HL-60/S4 treated with phorbol 12-myristate 13-acetate at 8.2 ng/mL for 4 days and 3 days (cell line): Measurements from ENCODE around the gene NLRP13.
"Not testable (repeated sequence)": the region's sequence is repeated elsewhere in the genome, so short reads cannot be mapped to it uniquely, and the experiment has no call there.

Experiments
- in situ Hi-C: fragments of 300-500 bp; cut with MboI; formaldehyde crosslinking; loops from 2 replicates; pipeline ENCODE4 v1.15.0; 2022; ENCODE audit warnings: low sequenced_read_pairs

Gene NLRP13, protein sequence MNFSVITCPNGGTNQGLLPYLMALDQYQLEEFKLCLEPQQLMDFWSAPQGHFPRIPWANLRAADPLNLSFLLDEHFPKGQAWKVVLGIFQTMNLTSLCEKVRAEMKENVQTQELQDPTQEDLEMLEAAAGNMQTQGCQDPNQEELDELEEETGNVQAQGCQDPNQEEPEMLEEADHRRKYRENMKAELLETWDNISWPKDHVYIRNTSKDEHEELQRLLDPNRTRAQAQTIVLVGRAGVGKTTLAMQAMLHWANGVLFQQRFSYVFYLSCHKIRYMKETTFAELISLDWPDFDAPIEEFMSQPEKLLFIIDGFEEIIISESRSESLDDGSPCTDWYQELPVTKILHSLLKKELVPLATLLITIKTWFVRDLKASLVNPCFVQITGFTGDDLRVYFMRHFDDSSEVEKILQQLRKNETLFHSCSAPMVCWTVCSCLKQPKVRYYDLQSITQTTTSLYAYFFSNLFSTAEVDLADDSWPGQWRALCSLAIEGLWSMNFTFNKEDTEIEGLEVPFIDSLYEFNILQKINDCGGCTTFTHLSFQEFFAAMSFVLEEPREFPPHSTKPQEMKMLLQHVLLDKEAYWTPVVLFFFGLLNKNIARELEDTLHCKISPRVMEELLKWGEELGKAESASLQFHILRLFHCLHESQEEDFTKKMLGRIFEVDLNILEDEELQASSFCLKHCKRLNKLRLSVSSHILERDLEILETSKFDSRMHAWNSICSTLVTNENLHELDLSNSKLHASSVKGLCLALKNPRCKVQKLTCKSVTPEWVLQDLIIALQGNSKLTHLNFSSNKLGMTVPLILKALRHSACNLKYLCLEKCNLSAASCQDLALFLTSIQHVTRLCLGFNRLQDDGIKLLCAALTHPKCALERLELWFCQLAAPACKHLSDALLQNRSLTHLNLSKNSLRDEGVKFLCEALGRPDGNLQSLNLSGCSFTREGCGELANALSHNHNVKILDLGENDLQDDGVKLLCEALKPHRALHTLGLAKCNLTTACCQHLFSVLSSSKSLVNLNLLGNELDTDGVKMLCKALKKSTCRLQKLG

DNA sequence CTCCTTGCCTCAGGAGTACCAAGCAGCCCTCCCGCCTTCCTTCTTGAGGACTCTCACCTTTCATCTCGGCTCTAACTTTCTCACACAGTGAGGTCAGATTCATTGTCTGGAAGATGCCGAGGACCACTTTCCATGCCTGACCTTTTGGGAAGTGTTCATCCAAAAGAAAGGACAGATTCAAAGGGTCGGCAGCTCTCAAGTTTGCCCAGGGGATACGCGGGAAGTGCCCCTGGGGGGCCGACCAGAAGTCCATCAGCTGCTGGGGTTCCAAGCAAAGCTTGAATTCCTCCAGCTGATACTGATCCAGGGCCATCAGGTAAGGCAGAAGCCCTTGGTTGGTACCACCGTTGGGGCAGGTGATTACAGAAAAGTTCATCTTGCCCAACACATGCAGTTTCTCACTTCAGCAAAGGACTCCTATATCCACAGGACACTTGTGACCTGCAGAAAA, at the start of gene NLRP13:
TSS of gene NLRP13 (minus strand) at position 401 of the 451 bp plus-strand sequence. CDS start at position 376, 25 bp downstream.
- in situ Hi-C loops = no loop called here

GRCh38 chr19:55980415-55980814, 48.3 kb upstream of the NLRP13 start:
- in situ Hi-C loops = no loop called here

DNA sequence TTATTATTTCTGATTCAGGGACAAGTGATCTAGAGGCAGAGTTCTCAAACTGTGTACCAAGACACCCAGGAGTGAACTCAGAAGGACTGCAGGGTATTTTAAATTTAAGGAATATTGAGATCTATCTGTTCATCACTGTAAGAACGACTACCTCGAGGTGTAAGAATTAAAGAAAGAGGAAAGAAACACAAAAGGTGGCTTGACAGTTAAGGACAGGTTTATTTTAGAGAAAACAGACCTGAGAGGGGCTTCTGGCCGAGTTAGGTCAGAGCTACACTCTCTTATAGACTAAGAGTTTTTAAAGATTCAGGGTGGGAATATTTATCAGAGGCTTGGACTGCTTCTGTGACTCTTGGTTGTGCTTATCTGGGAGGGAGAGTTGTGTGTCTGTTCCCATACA, 41.8 kb upstream of the NLRP13 start:
- in situ Hi-C loops = no loop called here

GRCh38 chr19:55962186-55962585, 30.1 kb upstream of the NLRP13 start:
- in situ Hi-C loops = no loop called here

DNA sequence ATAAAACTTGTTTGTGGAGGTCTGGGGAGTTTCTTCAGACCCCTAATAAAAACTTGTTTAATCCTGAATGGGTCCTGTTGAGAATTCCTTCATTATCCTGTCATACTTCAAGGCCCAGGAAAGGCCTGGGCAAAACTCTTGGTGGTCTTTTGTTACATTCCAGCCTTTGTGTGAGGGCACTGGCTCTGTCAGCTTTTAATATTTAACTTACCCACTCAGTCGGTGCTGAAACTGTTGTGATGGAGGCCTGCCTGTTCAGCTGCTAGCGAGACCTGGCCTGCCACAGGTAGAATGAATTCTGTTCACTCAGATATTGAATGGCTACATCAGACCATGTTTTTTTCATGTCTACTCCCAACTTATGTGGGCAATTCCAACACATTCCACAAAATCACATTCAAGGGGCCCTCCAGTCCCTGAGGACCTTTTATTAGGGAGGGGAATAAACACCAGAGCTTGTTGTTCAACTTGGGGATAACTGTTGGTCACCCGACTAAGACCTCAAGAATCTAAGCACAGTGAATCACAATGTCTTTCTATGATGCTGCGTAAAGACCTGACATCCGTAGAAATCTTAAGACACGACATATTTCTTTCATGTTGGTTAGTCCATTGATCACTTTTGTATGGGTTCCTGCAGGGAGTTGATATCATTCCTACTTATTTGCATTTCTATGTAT, 28.0 kb upstream of the NLRP13 start:
- in situ Hi-C loops = no loop called here

GRCh38 chr19:55958356-55958755, 26.2 kb upstream of the NLRP13 start:
- in situ Hi-C loops = no loop called here

- in situ Hi-C loops = no loop called here
These were observed 24.3 kb upstream of the NLRP13 start for GRCh38 chr19:55956431-55956830.

- in situ Hi-C loops = not testable (repeated sequence)
These were observed 18.4 kb upstream of the NLRP13 start for GRCh38 chr19:55950566-55950965.

- in situ Hi-C loops = no loop called here
These were observed 15.4 kb upstream of the NLRP13 start, which contains the start of gene NLRP8 for GRCh38 chr19:55947532-55947931. NLRP8 (plus strand) TSS chr19:55947832.

DNA sequence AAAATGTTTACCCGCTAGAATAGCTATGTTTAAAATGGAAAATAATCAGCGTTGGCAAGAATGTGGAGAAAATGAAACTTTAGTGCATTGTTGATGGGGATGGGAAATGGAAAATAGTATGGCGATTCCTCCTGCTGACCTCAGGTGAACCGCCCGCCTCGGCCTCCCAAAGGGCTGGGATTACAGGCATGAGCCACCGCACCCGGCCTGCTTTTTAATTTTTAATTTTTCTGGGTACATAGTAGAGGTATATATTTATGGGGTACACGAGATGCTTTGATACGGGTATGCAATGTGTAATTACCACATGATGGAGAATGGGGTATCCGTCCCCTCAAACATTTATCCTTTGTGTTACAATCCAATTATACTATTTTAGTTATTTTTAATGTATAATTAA, 8.2 kb upstream of the NLRP13 start:
- in situ Hi-C loops = no loop called here

- in situ Hi-C loops = no loop called here
These were observed 7.1 kb upstream of the NLRP13 start for GRCh38 chr19:55939206-55939605.

DNA sequence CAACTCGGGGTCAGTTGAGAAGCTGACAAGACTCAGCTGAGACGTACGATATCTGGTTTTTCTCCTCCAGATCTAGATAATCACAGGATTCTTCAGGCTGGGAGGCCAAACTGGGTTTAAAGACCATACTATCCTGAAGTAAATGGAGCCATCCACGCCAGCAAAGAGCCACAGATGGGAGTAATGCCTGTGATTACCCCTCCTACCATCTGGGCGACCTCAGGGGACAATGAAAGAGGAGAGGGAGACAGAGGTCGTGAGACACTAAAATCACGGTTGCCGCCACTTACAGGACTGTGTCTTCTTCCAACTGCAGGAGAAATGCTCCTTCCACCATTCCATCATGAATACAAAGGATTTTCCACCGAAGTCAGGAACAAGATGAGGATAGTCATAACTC, 3.1 kb upstream of the NLRP13 start:
- in situ Hi-C loops = no loop called here

GRCh38 chr19:55930996-55931515, 1.1 kb downstream of the NLRP13 start:
- in situ Hi-C loops = no loop called here

- in situ Hi-C loops = not testable (repeated sequence)
These were observed 2.9 kb downstream of the NLRP13 start for GRCh38 chr19:55929258-55929657.

DNA sequence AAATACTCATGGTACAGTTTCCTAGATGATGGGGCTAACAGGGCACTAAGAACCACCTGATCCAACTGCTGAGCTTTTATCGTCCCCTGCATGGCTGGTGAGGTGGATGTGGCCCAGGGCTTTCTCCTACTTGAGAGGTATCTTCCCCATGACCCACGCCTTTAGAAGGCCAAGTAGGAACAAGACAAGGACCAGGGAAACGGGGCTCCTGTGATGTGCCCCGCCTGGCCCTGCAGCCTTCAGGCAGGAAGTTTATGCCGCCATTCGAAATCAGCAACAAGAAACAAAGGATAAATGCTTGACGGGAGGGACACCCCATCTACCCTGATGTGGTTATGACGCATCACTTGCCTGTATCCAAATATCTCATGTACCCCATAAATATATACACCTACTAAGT, 4.1 kb downstream of the NLRP13 start:
- in situ Hi-C loops = no loop called here

DNA sequence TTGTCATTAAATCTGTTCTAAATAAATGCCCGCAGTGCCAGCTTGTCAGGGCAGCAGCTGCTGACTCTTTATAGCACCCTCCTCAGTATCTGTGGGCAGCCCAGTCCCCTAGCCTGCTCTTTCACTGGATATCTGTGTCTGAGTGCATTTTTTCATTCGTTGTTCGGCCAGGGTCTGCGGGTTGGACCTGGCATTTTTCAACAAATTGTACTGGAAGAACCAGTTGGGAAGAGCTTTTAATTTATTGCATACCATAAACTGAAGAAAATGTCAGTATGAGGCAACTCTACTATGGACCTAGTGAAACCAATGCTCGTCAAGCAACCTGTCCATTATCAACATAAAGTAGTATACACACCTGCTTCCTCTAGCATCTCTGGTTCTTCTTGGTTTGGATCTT, 8.6 kb downstream of the NLRP13 start:
- in situ Hi-C loops = no loop called here

DNA sequence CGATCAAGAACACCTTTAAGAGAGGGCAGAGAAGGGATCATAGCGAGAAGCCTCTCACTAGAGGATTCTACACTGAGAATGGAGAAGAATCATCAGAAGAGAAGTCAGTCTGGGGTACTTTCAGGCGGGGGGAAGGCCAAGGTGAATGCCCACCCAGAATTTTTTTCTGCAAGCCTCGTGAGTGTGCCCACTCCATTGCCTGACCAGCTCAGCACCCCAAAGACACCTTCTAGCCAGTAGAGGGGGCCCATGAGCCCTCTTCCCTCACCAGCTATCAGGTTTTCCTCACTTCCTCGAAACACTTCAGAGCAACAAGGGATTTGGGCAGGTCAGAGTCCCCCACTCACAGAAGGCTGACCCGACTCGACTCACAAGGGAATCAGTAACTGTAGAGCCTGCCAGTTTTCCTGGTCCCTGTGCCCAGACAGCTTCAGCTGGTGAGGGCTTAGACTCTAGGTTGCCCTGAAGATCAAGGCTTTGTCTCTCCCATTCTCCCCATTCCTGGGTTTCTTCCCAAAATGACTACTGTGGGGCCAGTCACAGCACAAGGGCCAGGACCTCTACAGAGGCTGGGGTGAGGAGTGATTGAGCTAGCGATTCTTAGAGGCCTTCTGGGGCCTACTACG, 18.4 kb downstream of the NLRP13 start:
- in situ Hi-C loops = no loop called here

- in situ Hi-C loops = no loop called here
These were observed 19.2 kb downstream of the NLRP13 start for GRCh38 chr19:55912916-55913315.

GRCh38 chr19:55909801-55910200, 22.3 kb downstream of the NLRP13 start:
- in situ Hi-C loops = no loop called here

DNA sequence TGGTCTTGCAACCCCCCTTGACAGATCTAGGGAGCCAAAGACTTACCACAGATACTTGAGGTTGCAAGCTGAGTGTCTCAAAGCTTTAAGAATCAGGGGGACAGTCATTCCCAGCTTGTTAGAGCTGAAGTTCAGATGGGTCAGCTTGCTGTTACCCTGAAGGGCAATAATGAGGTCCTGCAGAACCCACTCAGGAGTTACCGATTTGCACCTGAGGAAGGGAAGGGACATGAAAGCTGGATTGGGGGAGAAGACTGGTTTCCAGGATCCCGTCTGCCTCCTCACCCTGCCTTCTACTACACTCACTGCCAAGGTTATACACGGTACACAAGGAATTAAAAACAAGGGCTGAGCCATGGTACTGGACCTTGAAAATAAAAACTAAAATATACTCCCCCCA, 24.4 kb downstream of the NLRP13 start:
- in situ Hi-C loops = no loop called here
